K562 (cell line): ENCODE results near the gene RBBP7. TPM values are rescaled to one million over a fixed set of nuclear protein-coding genes. Genes with fewer than 3 reads are reported as not detected.

ENCODE experiments used
- ARHGAP35 ChIP-seq: fragments of 450-650 bp; IDR thresholded peaks from 2 replicates; pipeline ENCODE4 v1.6.1; 2018; ENCODE audit not compliant: partially characterized antibody
- CREB1 ChIP-seq, 2 experiments: sonication (generic) in 1 of 2; formaldehyde crosslinking in 1 of 2; IDR thresholded peaks; 2 replicates each; pipeline versions ENCODE4 v1.6.1 to v1.8.0; 2012 to 2022; ENCODE audit warnings: inconsistent platforms in 1 of 2, mild to moderate bottlenecking in 1 of 2, missing genetic modification reagents in 1 of 2, moderate library complexity in 1 of 2
- ELF1 ChIP-seq: fragments of 200-800 bp; sonication (Bioruptor generic); IDR thresholded peaks from 2 replicates; pipeline ENCODE4 v1.6.1; 2016; ENCODE audit warnings: missing genetic modification characterization, missing compliant biosample characterization
- LCOR ChIP-seq: sonication (generic); formaldehyde crosslinking; IDR thresholded peaks from 2 replicates; pipeline ENCODE4 v1.8.0; 2022; ENCODE audit warnings: mild to moderate bottlenecking, missing genetic modification reagents
- MAZ ChIP-seq, 2 experiments: fragments of 450-650 bp in 1 of 2; sonication (generic) in 1 of 2; formaldehyde crosslinking; IDR thresholded peaks in 1 of 2; conservative IDR thresholded peaks in 1 of 2; 2 replicates each; pipeline versions ENCODE4 v1.4.0 to v1.5.0; 2020; ENCODE audit warnings: mild to moderate bottlenecking in 1 of 2, missing genetic modification reagents in 1 of 2
- MCM5 ChIP-seq: fragments of 450-650 bp; IDR thresholded peaks from 2 replicates; pipeline ENCODE4 v1.6.1; 2016; ENCODE audit warnings: low read depth
- NFATC3 ChIP-seq: fragments of 450-650 bp; IDR thresholded peaks from 2 replicates; pipeline ENCODE4 v1.6.1; 2017; ENCODE audit warnings: mild to moderate bottlenecking
- PRPF4 ChIP-seq: fragments of 200-400 bp; formaldehyde crosslinking; IDR thresholded peaks from one replicate; pipeline ENCODE4 v1.6.1; 2017; ENCODE audit warnings: low read length, low read depth, mild to moderate bottlenecking; ENCODE audit not compliant: insufficient read depth, poor library complexity, severe bottlenecking
- REST ChIP-seq, 2 experiments: fragments of 450-650 bp; formaldehyde crosslinking in 1 of 2; IDR thresholded peaks; 2 replicates each; pipeline versions ENCODE4 v1.4.0 to v1.6.1; 2014 to 2020; ENCODE audit warnings: mild to moderate bottlenecking in 2 of 2, borderline replicate concordance in 1 of 2, low read depth in 1 of 2
- SMARCB1 ChIP-seq: IDR thresholded peaks from 2 replicates; pipeline ENCODE4 v1.6.1; 2011; ENCODE audit warnings: improper control_type of control experiment, low read depth; ENCODE audit not compliant: insufficient read length
- TBP ChIP-seq: optimal IDR thresholded peaks from 2 replicates; pipeline ENCODE3; 2011; ENCODE audit warnings: low read depth, low read length, improper control_type of control experiment
- U2AF2 ChIP-seq: fragments of 200-400 bp; formaldehyde crosslinking; optimal IDR thresholded peaks from 2 replicates; pipeline ENCODE3; 2017; ENCODE audit warnings: low read depth, mild to moderate bottlenecking, low read length
- ZFX ChIP-seq: sonication (generic); formaldehyde crosslinking; IDR thresholded peaks from 2 replicates; pipeline ENCODE4 v1.8.0; 2022; ENCODE audit warnings: mild to moderate bottlenecking, missing genetic modification reagents, moderate library complexity
- ZNF384 ChIP-seq: IDR thresholded peaks from 2 replicates; pipeline ENCODE4 v1.6.1; 2012; ENCODE audit warnings: low read depth, low read length, improper control_type of control experiment
- polyA plus RNA-seq, 8 experiments: library from polyadenylated mRNA; depleted of rRNA in 4 of 8; stranded (reverse) in 5 of 8; unstranded in 3 of 8; fragments of >200 nt; fragmentation: Nextera tagmentation in 2 of 8; fragmentation: Illumina TruSeq in 1 of 8; extraction: Ambion mirVana in 2 of 8; extraction: Trizol in 1 of 8; gene quantifications; 2 replicates each; pipeline versions ENCODE4 v1.2.1 to v1.2.3, GENCODE V29; 2011 to 2014; ENCODE audit warnings: inconsistent platforms in 1 of 8, missing spikeins in 1 of 8
- total RNA-seq, 7 experiments: library from RNA; depleted of rRNA in 6 of 7; stranded (reverse); fragments of >200 nt in 6 of 7; fragmentation: Illumina TruSeq in 2 of 7; extraction: Trizol in 2 of 7; gene quantifications; 2 replicates each; pipeline versions ENCODE4 v1.2.1 to v1.2.3, GENCODE V29; 2011 to 2021; ENCODE audit warnings: low replicate concordance in 1 of 7
- TF ChIP-seq, protein P1 (sequence below): sonication (generic); formaldehyde crosslinking; IDR thresholded peaks from 2 replicates; pipeline ENCODE4 v1.8.0; 2022; ENCODE audit warnings: missing genetic modification reagents, mild to moderate bottlenecking, moderate library complexity, borderline replicate concordance
- TF ChIP-seq, protein P2 (sequence below): fragments of 450-650 bp; IDR thresholded peaks from 2 replicates; pipeline ENCODE4 v1.6.1; 2014; ENCODE audit warnings: low read depth, mild to moderate bottlenecking, moderate library complexity, borderline replicate concordance

RBBP7 gene
- total and polyA plus RNA-seq, 9 of the 15 experiments (the other 6 are each of a cell fraction or from before 2014, with no cell fraction given) = 79.0 to 364 (median 182) TPM

DNA sequence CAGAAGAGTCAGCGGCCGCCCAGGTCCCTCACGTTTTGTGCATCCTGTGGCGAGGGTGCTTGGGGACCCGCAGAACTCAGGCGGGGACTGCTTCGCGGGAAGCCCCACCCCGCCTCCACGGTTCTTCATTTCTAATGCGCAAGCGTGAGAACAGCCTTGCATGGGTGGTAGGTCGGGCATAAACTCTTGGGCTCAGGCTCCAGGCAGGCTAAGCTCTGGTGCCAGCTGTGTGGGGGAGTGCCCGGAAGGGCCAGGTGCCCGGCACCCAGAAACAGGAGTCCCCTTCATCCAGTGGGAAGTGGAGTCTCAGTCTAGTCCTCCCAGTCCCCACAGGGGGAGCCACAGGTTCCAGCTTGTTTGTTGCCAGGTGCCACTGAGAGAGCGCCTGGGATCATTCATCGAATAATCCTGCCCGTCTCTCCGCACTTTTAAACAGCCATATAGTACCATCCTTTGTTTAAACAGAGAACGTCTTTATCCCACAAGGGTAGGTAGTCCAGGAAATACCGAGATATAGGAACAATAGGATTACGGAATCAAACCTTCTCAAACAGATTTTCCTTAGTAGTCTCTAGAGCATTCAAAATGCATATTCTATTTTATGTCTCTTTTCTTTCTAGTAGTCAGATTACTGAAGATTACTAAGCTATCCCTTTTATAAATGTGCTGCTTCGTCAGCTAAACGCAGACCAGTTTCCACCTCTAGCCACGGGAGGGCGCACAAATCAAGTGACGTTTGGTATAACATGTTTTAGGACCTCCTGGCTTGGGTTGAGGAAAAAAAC lies 12.7 kb upstream of the RBBP7 start (continued):
- peak; percentile 43; the same call in 1 of the 2 replicates for TF ChIP-seq REST (IDR thresholded peaks at IDR 0.05; ENCODE audit: borderline replicate concordance)
- no peak for TF ChIP-seq REST (CRISPR knock-in tag; IDR thresholded peaks at IDR 0.05; ENCODE audit: low read depth)
- TF ChIP-seq NFATC3 = peak; percentile 44; the same call in 1 of the 2 replicates
- TF ChIP-seq, protein P1, sequence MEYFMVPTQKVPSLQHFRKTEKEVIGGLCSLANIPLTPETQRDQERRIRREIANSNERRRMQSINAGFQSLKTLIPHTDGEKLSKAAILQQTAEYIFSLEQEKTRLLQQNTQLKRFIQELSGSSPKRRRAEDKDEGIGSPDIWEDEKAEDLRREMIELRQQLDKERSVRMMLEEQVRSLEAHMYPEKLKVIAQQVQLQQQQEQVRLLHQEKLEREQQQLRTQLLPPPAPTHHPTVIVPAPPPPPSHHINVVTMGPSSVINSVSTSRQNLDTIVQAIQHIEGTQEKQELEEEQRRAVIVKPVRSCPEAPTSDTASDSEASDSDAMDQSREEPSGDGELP (CRISPR knock-in tag) = peak; percentile 60; the same call in 1 of the 2 replicates
- TF ChIP-seq LCOR (CRISPR knock-in tag) = 0 out of 2 replicates have a peak, but pooled peaks have one; percentile 46
- peak; percentile 23 for TF ChIP-seq TBP
- peak; percentile 45; the same call in 1 of the 2 replicates for TF ChIP-seq ZNF384
- no peak for TF ChIP-seq ELF1 (tag)
- TF ChIP-seq U2AF2 = no peak
- no peak for TF ChIP-seq PRPF4
- TF ChIP-seq SMARCB1 = no peak
- no peak for TF ChIP-seq MCM5
- no peak for TF ChIP-seq ARHGAP35
- no peak for TF ChIP-seq ZFX (CRISPR knock-in tag)
- 0 out of 2 replicates have a peak, but pooled peaks have one; percentile 41 for TF ChIP-seq CREB1 (IDR thresholded peaks at IDR 0.05)
- TF ChIP-seq CREB1 (CRISPR knock-in tag; IDR thresholded peaks at IDR 0.05) = peak; percentile 50
- TF ChIP-seq, protein P2, sequence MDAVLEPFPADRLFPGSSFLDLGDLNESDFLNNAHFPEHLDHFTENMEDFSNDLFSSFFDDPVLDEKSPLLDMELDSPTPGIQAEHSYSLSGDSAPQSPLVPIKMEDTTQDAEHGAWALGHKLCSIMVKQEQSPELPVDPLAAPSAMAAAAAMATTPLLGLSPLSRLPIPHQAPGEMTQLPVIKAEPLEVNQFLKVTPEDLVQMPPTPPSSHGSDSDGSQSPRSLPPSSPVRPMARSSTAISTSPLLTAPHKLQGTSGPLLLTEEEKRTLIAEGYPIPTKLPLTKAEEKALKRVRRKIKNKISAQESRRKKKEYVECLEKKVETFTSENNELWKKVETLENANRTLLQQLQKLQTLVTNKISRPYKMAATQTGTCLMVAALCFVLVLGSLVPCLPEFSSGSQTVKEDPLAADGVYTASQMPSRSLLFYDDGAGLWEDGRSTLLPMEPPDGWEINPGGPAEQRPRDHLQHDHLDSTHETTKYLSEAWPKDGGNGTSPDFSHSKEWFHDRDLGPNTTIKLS = peak; percentile 49; the same call in 1 of the 2 replicates
- no peak for TF ChIP-seq MAZ (CRISPR knock-in tag; conservative IDR thresholded peaks at IDR 0.05 in 1 of 2, IDR thresholded peaks at IDR 0.05 in 1 of 2)
